Left lobe of liver (tissue), 2 donors: Measurements from ENCODE around the gene HES7. TPM values are rescaled to one million over a fixed set of nuclear protein-coding genes. Genes with fewer than 3 reads are reported as not detected.
"Not testable (repeated sequence)": the region's sequence is repeated elsewhere in the genome, so short reads cannot be mapped to it uniquely, and the experiment has no call there.

Experiments used
- ATAC-seq: fragments of 200-7000 bp; cut with Tn5 transposase; one replicate; pipeline ENCODE4 v1.9.1; 2020; ENCODE audit warnings: mild to moderate bottlenecking, moderate library complexity
- DNase-seq: peaks from one replicate; pipeline ENCODE4 v3.0.0-alpha.2; 2020; ENCODE audit warnings: low spot score
- total RNA-seq: library from RNA; stranded (reverse); gene quantifications from one replicate; pipeline ENCODE4 v1.2.1, GENCODE V29; 2021
- donor health status: DM: no; HTN: no; CAD: no; lungs with moderate emphysema.
- donor health status: DM: no; HTN: yes; CAD: no.

HES7 gene
- total RNA-seq, 1 donor from 2014 or later, result not detected

- not testable (repeated sequence) for ATAC-seq, DNase-seq
Measured at GRCh38 chr17:8106980-8107379, 16.9 kb downstream of the HES7 start.

GRCh38 chr17:8105957-8106398, 17.9 kb downstream of the HES7 start:
- DNase-seq, result no peak
- ATAC-seq, result no peak

DNA sequence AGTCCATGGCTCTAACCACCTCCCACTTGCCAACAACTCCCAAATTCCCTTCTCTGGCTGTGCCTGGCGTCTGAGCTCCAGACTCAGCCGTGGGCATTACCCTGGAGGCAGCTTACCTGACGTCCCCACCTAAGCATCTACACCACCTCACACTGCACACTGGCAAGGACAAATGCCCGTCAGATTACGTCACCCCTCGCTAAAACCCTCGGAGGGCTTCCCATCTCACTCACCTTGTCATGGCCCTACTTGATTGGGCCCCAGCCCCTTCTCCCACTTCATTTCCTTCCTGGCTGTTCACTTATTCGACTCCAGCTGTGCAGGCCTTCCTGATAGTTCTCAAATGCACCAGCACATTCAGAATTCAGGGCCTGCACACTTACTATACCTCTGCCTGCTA, 19.0 kb downstream of the HES7 start:
- no peak for DNase-seq
- no peak for ATAC-seq

GRCh38 chr17:8103549-8103948, 20.4 kb downstream of the HES7 start:
- no peak for DNase-seq
- ATAC-seq, result no peak

GRCh38 chr17:8101721-8102120, 22.2 kb downstream of the HES7 start:
- DNase-seq (no peak), ATAC-seq (no peak)

- no peak for DNase-seq
- no peak for ATAC-seq
Measured at GRCh38 chr17:8100763-8101162, 23.1 kb downstream of the HES7 start.

DNA sequence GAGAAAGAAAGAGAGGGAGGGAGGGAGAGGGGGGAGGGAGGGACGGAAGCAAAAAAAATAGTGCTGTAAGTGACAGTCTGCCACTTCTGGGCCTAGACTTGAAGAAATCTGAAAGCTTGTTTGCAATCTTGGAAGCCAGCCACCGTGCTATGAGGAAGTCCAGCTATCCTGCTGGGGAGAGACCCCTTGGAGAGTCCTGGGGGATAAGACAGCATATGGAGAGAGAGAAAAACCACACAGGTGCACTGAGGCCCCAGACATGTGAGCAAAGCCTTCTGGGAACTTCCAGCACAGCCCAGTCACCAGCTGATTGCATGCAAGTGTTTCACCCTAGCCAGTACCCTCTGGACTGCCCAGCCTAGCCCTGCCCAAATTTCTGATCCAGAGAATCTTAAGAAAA, 23.8 kb downstream of the HES7 start:
- DNase-seq, result no peak
- no peak for ATAC-seq

- ATAC-seq (no peak), DNase-seq (no peak)
Measured at GRCh38 chr17:8096541-8096940, 27.4 kb downstream of the HES7 start.

GRCh38 chr17:8095361-8095760, 28.5 kb downstream of the HES7 start:
- ATAC-seq (no peak), DNase-seq (no peak)

GRCh38 chr17:8091033-8091687, 32.7 kb downstream of the HES7 start:
- DNase-seq (no peak), ATAC-seq (no peak)

GRCh38 chr17:8089728-8090127, 34.2 kb downstream of the HES7 start:
- DNase-seq (no peak), ATAC-seq (no peak)

- ATAC-seq, result no peak
- no peak for DNase-seq
Measured at GRCh38 chr17:8087952-8088230, 36.0 kb downstream of the HES7 start.

DNA sequence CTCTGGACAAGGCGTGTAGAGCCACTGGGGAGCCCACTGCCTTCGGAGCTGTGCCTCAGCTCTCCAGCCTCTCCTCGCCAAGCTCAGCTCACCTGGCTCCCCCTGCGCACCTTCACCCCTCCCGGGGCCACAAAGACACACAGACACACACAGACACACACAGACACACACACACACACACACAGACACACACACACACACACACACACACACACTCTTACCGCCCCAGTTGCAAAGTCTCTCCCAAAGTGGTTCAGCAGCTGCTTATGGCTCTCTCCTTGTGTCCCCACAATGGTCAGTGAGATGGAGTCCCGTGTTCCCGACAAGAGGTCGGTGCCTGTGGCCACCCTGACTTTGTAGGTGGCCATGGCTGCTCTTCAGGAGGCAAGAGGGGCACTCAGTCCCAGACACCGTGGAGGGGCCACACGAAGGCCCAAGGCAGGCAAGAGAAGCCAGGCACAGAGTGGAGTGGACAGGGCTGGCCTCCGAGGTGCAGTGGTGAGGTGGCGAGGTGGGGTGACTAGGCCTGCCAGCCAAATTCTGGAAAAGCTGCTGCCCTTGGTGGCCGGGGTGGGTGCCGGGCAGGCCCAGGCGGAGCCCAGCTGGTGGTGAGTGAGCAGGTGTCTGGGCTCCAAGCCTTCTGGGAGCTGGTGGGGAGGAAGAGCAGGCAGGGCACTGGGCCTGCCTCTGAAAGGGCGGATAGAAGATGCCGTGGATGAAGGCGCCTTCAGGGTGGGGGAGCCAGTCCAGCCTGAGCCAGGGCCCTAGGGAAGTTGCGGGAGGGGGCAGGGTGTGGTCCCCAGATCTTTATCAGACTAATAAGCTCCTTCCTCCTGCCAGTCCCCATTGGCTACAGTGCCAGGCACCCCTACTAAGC, 36.6 kb downstream of the HES7 start, which contains the start of gene ALOX12B:
ALOX12B (minus strand) TSS at position 642 of the 877 bp plus-strand sequence; CDS start at position 368, 274 bp downstream.
- ATAC-seq, result no peak

DNA sequence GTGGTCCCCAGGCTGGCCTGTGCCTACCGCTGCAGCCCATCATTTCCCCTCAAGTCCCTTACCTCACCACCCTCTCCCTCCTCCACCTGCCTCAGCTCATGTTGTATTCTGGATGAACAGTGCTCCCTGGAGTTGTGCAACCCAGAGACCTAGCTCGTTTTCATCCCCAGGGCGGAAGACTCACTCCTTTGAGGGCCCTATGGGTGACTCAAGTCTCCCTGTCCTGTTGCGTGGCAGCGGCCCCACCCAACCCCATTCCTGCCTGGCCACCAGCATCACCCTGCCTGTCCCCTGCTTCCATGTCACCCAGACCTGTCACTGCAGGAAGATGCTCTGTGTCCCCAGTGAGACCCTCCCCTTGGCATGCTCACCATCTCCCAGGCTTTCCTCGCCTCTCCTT, 39.7 kb downstream of the HES7 start:
- DNase-seq (no peak), ATAC-seq (no peak)

More for the DNA sequence above, 36.6 kb downstream of the HES7 start, which contains the start of gene ALOX12B:
- DNase-seq, result no peak

DNA sequence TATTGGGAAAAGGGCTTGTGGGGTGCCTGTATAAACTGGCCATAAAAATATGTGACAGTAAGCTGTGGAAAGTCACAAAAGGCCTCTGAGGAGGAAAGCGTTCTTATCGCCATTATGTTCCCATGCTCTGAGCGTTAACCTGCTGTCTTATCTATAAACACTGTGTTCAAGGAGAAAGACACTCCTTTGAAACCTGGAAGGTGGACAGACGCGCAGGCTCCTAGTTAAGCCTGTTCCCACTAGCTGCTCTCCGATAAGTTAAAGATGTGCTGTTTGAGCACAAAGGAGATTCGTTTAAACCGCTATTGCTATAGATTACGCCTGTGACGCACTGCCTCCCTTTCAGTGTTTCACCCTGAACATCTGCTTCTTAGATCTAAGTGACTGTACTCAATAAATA, 41.6 kb downstream of the HES7 start:
- DNase-seq, result no peak
- ATAC-seq, result no peak

- DNase-seq, result no peak
- no peak for ATAC-seq
Measured at GRCh38 chr17:8081876-8082275, 42.0 kb downstream of the HES7 start.

DNA sequence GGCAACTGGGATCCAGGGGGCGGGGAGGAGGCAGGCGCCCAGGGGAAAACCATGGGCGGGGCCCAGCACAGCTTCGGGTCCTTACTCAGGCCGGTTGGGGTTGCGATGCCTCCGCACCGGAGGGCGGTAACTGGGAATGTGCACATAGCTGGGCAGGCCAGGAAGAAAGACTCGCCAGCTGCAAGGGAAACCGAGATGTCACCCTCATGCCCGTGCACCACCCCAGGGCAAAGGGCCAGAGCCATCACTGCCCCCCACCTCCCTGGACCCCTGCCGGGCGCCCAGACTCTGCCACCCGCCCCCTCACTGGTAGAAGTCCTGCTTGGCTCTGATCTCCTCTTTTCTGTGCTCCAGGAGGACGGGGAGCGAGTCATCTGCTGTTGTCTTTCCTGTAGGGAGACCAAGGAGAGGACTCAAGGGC, 43.1 kb downstream of the HES7 start:
- no peak for DNase-seq
- ATAC-seq, result no peak

DNA sequence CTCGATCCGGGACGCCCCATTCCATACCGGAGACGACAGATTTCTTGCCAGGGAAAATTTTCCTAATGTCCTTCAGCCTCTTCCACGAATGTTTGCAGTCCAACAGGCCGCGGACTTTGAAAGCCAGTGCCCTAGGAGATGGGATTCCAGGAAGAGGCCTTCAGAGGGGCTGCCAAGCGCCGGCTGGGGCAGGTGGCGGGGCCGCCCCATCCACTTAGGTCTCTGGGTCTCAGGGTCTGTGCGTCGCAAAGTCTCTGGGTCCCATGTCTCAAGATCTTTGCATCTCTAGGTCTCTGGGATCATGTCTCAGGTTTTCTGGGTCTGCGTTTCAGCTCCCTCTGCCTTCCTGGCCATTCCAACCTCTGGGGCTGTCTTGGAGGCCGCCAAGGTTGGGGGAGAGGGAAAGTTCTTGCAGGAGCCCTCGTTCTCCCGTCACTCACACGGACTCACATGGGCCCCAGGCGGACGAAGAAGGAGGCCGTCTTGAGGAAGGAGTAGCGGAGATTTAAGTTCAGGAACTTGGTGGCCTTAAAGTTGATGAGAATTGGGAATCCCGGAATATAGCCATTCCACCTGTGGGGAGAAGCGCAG, 43.6 kb downstream of the HES7 start:
- ATAC-seq, result peak; percentile 18
- DNase-seq, result no peak

DNA sequence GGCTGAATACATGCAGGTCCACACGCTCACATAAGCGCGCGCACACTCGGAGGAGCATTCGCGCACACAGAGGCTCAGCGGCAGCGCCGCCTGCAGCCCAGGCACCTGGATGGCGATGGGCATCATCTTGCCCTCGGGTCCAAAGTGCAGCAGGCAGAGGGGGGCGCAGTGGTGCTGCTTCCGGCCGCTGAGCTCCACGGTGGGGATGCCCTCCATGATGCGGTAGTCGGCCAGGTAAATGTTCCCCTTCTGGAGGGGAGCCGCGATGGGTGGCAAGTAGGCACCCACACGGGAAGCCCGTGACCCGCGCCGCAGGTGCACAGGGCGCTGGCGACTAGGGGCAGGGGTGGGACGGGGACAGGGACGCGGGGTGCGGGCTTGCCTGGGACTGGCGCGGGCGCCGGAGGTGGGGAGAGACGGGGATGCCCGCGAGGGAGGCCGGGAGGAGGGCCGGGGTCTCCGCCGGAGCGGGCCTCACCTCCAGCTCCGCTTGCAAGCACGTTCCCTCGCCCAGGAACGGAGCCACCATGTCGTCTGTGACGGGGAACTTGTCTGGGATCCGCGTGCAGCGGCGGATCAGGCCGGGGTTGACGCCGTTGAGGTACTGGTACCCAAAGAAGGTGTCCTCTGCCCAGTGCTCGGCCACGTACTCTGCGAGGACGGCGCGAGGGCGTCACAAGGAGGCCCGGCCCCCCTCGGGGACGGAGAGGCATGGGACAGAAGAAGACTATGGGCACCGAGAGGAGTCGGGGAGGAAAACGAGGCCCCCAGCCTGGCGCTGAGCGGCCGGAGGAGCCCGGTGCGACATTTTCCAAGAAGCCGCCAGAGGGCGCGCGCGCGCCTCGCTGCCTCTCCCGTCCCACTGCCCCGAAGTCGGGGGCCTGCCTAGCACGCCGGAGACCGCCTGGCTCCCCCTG, 44.4 kb downstream of the HES7 start:
- DNase-seq, result peak; percentile 71
- peak; percentile 94 for ATAC-seq

- not testable (repeated sequence) for ATAC-seq
Measured at GRCh38 chr17:8077939-8078338, 46.0 kb downstream of the HES7 start.

More at GRCh38 chr17:8077939-8078338, 46.0 kb downstream of the HES7 start:
- not testable (repeated sequence) for DNase-seq
